ENCODE data around the gene ARHGEF1.
"Not testable (repeated sequence)": the region's sequence is repeated elsewhere in the genome, so short reads cannot be mapped to it uniquely, and the experiment has no call there.

ARHGEF1 gene

DNA sequence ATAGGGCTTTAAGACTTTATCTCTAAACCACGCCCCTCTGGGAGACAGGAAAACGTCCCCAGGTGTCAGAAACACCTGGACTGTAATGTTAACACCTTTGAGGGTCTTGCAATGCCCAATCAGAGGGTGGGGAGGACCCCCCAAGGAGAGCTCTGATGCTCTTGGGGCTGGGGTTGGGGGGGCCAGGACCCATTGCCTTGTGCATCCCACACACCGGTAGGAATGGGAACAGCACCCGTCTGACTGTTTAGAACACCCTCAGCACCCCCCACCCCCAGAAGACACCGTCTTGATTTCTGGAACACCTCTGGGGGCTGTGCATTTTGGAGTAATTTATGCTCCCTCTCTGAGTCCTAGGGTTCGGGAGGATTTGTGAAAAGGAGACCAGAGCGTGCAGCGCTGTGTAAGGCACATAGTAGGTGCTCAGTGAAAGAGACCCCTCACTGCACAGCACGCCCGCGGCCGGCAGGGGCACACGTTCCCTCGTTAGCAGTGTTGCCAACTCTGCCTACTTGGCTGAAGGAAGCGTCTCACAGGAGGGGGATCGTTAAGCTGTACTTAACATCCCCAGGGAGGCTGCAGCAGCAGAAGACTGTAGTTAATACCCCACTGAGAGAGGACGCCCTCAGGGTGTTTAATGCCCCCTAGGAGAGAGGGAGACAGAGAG lies 48.1 kb downstream of the ARHGEF1 start:
- DNase-seq (ENCODE audit: low read depth in 2 of 2) = no peak

DNA sequence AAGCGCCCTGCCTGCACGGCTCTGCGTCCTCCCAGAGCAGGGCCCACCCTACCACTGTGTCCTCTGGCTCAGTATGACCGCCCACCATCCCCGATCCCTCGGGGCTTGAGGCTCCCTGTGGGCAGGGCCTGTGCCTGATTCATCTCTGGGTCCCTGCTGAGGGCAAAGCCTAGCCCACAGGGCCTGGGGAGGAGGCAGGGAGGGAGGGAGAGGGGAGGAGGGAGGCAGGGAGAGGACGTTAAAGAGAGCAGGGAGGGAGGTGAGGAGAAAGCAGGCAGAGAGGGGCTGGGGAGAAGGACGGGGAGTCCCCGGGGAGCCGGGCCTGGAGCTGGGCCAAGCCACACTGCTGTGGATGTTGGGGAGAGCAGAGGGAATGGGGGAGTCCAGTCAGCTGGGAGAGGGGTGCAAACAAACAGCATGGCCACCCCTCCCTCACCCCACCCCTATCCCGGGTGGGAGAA lies 49.3 kb downstream of the ARHGEF1 start:
- no peak for DNase-seq (ENCODE audit: low read depth in 2 of 2)

DNA sequence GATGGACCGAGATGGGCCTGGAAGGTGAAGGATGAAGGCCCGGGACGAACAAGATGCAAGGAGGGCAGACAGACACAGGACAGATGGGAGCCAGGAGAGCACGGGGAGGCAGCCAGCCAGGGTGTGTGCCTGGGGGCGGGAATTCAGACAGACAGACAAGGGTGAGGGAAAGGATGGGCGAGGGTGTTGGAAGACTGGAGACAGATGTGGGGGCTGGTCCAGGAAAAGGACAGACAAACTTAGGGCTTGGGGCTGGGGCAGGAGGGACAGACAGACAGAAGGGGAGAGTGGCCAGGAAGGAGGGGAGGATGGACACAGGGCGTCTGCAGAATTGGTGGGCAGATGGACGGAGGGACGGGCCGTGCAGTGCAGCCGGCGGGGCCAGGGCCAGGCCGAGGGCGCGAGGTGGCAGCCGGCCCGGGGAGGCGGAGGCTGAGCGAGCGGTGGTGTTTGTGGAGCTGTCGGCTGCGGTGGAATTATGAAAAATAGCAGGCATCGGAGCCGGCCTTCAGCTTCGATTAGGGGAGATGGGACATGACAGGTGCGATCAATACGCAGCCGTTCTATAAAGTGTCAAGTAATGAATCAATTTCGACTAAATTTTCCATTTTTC lies 49.8 kb downstream of the ARHGEF1 start:
- no peak for DNase-seq (ENCODE audit: low read depth in 2 of 2)

DNA sequence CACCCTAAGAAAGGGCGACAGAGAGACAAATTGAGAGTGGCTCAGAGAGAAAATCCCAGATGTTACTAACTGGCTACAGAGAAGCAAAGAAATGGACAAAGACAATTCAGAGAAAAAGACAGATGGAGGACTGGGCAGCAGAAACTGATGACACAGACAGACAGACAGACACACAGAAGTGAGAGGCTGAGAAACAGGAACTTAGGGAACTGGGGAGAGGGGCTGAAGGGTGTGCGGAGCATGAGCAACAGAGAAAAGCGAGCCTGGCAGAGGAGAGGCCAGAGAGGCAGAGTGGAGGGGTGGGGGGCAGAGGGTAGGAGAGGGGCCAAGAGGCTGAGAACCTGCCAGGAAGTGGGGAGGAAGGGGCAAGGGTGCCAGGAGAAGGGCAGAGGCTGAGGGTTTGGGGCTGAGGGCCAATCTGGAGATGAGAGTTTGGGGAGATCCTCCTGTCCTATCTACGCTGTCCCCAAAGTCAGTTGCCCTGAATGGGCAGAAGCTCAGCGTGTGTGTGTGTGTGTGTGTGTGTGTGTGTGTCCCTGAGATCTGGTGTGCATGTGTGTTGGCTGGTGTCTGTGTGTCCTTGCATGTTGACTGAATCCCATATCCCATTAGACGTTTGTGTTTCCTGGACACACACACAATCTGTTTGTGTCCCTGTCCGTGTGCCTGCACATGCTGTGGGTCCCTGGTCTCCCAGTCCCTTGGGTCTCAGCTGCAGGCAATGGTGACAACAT lies 50.9 kb downstream of the ARHGEF1 start:
- DNase-seq (ENCODE audit: low read depth in 2 of 2) = no peak

DNA sequence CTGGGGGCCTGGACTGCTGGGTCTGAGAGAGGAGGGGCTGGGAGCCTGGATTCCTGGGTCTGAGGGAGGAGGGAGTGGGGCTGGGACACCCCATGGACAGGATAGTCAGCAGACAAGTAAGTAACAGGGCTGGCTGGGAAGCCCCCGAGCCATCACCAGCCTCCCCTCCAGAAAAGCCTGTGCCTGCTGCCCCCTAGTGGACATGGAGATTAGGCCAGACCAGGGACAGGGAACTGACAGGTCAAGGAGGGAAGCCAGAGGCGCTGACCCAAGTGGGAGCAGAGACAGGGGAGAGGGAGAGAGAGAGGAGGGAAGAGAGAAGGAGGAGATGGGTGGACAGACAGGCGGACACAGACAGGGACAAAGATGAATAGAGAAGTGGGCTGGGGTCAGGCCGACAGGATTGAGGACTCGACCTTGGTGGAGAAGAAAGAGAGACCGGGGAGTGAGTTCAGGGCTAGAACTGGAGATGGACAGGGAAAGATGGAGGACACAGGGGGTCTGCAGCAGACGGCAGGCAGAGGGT lies 51.9 kb downstream of the ARHGEF1 start:
- peak; percentile 50 to 63 for DNase-seq (ENCODE audit: low read depth in 2 of 2)

DNA sequence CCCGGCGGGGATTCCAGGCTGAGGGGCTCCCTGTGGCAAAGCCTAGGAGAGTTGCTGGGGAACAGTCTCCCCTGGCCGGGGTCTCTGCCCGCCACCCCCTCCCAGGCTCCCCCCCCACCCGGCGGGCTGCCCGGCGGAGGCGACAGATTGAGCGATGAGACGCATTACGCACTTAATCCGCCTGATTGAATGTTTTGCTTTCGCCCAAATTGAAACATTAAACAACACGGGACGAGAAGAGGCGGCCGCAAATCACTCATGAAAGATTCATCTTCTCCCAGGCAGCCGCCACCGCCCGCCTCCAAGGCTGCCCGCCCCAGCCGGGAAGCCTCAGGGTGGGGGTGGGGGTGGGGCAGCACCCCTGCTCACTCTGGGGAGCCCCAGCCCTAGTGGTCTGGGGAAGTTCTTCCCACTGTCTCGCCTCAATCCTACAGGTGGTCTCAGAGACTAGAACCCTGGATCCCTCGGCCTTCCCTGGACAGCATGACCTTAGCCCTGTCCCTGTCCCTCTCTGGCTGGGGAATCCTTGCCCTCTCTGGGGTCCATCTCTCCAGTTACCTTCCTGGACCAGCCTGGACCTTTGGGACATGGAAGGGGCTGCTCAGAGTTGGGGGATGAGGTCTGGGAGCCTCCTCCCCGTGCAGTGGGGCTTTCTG lies 52.9 kb downstream of the ARHGEF1 start:
- DNase-seq (ENCODE audit: low read depth in 2 of 2) = no peak

DNA sequence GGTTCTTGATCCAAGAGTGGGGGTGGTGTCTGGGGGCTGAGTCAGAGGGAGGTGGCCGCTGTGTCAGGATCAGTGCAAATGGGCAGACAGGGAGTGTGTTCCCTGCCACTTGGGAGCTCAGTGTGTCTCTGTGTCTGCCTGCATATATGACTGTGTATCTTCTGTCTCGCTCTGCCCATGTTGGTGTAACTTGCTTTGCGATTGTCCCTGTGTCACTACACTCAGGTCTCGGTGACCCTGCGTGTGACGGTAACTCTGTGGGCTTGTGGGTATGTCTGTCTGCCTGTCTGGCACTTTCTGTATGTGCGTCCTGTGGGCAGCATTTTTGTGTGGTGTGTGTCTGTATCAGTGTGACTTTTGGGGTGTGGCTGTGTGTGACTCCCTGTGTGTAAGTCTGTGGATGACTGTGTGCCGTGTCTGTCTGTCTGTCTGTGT lies 53.4 kb downstream of the ARHGEF1 start:
- DNase-seq (ENCODE audit: low read depth in 2 of 2) = no peak

DNA sequence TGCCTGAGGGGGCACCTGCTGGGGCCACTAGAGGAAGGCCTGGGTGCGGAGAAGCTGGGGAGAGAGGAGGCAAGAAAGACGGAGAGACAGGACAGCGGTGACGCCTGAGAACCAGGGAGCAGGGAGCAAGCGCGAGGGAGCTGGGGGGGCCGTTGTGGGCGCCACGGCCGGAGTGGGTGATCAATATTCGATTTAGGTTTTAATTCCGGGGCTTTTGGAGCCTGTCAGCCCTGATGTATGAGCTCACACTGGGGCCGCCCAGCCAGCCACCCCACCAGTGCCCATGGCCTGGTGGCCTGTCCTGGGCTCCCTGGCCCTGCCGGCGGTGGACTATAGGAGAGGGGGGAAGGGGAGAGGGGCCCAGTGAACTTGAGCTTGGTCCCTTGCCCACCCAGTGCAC lies 54.0 kb downstream of the ARHGEF1 start:
- no peak for DNase-seq (ENCODE audit: low read depth in 2 of 2)

DNA sequence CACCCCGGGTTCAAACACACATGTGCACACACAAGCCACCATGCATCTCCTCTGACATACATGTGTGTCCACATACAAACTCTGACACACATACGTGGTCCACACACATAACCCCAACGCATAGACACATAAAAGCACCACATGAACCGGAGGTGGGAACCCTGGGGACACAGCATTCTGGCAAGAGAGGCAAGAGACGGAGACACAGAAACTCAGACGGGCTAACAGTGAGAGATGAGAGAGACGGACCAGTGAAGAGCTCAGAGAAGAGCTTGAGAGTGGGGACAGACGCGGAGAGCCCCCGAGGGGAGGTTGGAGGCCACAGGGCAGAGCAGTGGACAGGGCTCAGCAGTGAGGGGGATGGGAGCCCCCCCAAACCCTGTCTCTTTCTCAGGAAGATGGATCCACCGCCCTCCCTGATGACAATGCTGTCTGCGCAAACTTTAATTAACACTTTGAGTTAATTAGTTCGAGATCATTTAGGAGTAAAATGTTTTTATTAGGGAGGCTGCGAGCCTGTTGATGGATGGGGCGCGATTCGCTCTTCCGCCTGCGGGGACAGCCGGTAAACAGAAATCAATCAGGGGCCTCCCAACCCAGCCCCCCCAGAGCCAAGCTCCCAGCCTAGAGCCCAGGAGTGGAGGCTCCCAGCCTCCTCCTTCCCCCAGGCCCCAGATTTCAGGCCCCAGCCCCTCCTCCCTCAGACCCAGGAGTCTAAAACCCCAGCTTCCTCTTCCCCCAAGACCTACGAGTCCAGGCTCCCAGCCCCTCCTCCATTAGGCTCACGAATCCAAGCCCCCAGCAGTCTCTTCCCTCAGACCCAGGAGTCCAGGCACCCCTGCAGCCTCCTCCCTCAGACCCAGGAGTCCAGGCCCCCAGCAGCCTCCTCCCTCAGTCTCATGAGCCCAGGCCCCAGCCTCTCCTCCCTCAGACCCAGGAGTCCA lies 54.8 kb downstream of the ARHGEF1 start:
- DNase-seq (ENCODE audit: low read depth in 2 of 2) = no peak

DNA sequence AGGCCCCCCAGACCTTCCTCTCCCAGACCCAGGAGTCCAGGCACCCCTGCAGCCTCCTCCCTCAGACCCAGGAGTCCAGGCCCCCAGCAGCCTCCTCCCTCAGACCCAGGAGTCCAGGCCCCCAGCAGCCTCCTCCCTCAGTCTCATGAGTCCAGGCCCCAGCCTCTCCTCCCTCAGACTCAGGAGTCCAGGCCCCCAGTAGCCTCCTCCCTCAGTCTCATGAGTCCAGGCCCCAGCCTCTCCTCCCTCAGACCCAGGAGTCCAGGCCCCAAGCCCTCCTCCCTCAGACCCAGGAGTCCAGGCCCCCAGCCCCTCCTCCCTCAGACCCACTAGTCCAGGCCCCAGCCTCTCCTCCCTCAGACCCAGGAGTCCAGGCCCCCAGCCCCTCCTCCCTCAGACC lies 56.2 kb downstream of the ARHGEF1 start:
- not testable (repeated sequence) for DNase-seq (ENCODE audit: low read depth in 2 of 2)

DNA sequence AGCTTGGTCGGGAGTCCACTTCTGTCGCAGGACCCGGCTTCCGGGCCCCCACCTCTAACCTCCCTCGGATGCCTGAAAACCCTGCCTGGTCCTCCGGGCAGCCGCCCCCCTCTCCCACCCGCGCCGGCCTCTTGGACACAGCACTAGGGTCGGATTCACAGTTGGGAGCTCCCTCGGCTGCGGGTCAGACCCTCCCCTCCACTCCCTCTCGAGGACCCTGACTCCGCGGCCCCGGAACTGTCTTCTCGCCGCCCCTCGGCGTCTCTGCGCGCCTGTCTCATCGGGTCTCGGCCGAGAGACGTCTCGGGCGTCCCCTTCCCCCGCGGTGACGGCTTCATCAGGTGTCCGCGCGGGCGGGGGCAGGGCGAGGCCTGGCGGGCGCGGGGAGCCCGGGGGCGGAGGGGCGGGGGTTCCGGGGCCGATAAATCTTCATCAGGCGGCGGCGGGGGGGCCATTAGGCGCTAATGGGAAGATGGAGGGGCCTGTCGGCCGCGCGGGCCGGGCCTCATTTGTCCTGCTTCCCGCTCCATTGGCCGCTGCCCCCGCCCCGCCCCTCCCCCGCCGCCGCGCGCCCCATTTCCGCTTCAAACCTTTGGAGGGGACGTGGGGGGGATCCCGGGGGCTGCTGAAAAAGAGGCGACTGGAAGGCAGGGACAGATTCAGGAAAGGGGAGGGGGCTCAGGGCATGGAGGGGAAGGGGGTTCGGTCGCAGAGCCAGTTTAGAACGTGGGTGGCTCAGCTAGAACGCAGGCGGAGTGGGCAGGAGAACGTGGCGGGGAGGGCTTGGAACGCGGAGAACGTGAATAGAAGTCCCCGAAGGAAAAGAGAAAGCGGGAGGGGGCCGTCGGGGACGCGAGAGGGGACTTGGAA lies 57.1 kb downstream of the ARHGEF1 start:
- DNase-seq (ENCODE audit: low read depth in 2 of 2) = peak in 1 of 2 donors; percentile 39

DNA sequence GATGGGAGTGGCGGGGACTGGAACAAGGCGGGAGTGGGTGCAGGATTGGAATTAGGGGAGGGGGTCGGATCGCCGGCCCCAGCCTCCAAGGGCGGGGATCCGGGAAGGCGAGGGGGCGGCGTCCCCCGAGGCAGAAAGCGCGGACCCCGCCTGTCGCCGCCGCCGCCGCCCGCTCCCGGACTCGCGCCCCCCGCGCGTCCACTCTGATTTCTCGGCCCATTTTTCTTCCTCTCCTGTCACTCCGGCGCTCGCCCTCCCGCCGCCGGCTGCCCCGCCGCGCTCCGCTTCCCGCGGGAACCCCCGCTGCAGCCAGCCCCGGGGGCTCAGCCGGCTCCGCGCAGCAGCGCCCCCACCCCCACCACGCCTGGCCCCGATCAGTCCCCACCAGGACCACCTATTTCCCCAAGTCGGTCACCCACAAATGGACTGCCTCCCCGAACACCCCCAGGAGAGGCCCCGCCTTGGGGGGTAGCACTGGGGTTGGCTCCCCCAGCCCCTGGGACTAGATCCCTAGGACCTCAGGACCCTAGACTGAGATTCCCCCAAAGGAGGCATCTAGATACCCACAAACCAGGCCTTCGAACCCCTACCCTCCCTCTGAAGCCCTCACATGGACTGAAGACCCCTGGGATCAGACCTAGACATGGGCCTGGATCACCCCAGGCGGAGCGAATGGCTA lies 57.9 kb downstream of the ARHGEF1 start:
- DNase-seq (ENCODE audit: low read depth in 2 of 2) = no peak

DNA sequence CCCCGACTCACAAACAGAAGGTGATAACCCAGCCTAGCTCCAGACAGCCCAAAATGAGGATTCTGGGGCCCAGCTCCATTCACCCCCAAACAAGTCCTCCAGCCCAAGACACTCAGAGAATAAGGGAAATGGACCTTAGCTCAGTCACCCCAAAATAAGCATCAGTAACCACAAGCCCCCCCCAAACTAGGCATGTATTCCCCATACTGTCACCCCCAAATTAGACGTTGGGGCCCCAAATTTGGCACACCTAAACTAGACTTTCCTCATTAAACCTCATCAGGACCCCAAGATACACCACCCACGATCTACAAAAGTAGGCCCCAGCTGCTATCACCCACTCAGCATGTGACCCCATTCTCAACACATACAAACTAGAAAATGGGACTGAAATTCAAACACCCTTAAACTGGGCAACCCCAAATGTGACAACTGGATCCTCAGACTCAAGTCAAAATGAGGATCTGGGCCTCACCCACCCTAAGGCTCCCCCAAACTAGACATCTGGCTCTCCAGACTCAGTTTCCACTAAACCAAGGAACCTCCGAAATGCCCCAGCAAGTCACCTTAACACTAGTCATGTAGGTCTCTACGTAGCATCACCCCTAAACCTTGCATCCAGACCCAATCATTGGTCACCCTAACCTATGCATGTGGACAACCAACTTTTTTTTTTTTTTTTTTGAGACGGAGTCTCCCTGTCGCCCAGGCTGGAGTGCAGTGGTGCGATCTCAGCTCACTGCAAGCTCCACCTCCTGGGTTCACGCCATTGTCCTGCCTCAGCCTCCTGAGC lies 58.6 kb downstream of the ARHGEF1 start:
- DNase-seq (ENCODE audit: low read depth in 2 of 2) = no peak

DNA sequence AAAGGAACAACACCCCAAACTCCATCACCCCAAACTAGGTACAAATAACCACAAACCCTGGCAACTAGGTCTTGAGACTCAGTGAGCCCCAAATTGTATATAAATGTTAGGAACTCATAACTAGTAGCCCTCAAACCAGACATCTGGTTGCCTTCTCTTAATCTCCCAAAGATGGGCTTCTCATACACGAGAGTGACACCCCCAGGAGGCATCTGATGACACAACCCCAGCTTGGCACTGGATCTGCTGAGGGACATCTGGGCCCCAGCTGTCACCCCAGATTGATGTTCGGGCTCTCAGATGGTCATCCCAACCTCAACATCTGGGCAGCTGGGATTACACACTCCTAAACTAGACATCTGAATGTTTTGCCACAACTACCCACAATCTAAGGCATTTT lies 61.4 kb downstream of the ARHGEF1 start:
- DNase-seq (ENCODE audit: low read depth in 2 of 2) = no peak

DNA sequence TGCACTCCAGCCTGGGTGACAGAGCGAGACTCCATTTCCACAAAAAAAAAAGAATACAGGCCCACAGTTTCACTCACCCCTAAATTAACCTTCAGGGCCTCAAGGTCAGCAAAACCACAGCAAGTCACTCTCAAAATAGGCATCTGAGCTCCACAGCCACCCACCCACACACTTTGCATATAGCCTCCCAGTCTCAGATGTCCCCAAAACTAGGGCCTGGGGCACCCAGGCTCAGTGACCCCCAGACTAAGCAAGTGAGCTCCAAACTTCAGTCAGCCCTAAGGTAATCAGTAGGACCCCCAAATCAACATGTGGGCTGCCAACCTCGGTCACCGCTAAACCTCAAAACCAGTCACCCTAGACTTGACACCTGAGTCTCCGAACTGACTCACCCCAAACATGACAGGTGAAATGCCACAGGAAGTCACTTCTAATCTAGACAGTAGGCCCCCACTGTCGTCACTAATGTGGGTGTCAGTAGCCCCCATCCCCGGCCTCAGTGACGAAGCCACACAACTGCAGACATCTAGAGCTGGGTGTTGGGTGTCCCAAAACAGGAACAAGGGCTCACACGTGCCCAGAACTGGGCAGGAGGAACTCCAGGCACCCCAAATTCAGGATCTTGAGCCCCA lies 62.3 kb downstream of the ARHGEF1 start:
- peak; percentile 61 to 75 for DNase-seq (ENCODE audit: low read depth in 2 of 2)

DNA sequence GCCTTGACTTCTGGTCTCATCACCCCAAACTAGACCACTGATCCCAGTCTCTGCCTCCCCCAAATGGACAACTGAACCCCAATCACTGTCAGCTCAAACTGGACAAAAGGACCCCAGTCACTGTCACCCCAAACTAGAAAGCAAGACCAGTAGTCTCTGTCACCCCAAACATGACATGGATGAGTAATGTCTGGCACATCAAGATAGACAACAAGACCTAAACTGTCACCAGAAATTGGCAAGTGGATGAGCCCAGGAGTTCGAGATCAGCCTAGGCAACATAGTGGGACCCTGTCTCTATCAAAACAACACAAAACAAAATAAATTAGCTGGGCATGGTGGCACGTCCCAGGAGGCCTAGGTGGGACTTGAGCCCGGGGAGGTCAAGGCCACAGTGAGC lies 64.1 kb downstream of the ARHGEF1 start:
- DNase-seq (ENCODE audit: low read depth in 2 of 2) = no peak

DNA sequence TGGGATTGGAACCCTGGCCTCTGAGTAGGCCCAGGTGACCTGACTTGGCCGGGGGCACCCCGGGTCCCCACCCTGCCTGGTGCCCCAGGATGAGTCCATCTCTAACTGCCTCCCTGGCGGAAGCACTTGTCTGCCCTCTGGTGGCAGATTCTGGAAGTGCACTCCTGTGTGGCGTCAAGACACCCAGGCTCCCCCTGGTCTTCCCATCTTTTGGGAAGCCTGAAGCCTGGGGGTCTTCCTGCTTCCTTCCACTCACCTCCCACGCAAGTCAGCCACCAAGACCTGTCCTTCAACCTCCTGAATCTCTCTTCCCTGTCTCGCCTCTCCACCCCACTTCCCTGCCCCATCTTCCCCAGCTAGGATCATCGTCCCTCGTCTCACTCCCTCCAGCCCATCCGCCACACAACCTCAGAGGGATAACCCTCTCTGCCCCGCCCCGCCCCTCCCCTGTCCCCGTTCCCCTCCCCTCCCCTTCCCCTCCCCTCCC lies 68.7 kb downstream of the ARHGEF1 start:
- DNase-seq (ENCODE audit: low read depth in 2 of 2) = peak; percentile 79 to 93

DNA sequence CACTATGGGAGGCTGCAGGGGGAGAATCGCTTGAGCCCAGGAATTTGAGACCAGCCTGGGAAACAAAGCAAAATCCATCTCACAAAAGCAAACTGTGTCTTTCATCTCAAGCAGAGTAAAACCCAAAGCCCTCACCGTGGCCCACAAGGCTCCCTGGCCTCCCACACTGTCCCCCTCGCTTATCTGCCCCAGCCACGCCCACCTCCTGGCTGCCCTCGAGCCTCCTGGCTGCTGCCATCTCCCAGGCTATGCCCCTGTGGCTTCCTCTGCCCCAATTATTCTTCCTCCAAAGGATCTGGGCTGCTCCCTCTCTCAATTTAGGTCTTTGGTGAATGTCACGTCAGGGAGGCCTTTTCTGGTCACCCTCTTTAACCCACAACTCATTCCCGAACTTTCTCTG lies 72.5 kb downstream of the ARHGEF1 start:
- DNase-seq (ENCODE audit: low read depth in 2 of 2) = no peak

All from stimulated activated CD4-positive, alpha-beta T cell treated with anti-CD3 and anti-CD28 coated beads, Interleukin-1b, Interleukin-23, amount 100 ng/mL, for 1 hour (primary cell).